ENCODE results near the gene SAMD1. TPM values are rescaled to one million over a fixed set of nuclear protein-coding genes. Genes with fewer than 3 reads are reported as not detected.

Gene SAMD1
- polyA plus RNA-seq, 2 of the 4 experiments (the other 2 are of a cell fraction) = 8.4 to 28.9 TPM

DNA sequence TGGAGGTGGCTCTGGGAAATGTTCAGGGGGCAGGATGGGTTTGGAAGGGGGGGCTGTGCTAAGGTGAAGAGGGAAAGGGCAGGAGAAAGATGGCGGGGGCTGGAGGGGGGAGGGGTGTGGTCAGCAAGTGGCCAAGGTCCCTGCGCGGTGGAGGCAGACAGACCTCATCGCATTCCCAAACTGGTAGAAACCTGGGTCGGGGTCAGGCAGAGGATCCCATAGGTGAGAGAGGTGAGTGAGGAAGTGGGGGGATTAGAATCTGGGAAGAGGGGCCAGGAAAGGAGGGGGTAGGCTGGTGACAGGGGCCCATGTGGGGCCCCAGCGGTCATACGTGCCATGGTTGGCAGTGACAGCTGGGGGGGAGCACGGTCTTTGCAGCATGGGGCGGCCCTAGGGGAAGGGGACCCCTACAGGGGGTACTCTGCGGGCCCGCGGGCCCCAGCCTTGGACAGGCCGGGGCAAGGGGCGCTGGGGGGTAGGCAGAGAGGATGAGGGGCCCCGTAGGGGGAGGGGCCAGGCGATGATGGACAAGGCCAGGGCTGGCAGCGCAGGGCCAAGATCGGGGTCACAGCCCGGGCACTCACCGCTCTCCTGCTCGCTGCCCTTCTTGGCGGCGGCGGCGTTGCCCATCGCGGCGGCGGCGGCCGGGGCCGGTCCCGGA is 26.5 kb upstream of the SAMD1 start:
- TF ChIP-seq FOSL2 (IDR thresholded peaks at IDR 0.05) (no peak), FOSL2 (CRISPR knock-in tag; IDR thresholded peaks at IDR 0.05) (no peak), JUN (IDR thresholded peaks at IDR 0.05) (no peak), JUNB (IDR thresholded peaks at IDR 0.05) (no peak), FOSB (CRISPR knock-in tag; IDR thresholded peaks at IDR 0.05) (no peak), GATA3 (IDR thresholded peaks at IDR 0.05; ENCODE audit: borderline replicate concordance) (no peak), EHF (CRISPR knock-in tag; IDR thresholded peaks at IDR 0.05) (no peak), RCOR1 (IDR thresholded peaks at IDR 0.05; ENCODE audit: low read depth, low read length) (no peak)
- TF ChIP-seq, protein P1, sequence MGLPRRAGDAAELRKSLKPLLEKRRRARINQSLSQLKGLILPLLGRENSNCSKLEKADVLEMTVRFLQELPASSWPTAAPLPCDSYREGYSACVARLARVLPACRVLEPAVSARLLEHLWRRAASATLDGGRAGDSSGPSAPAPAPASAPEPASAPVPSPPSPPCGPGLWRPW (IDR thresholded peaks at IDR 0.05) = no peak
- TF ChIP-seq, protein P2, sequence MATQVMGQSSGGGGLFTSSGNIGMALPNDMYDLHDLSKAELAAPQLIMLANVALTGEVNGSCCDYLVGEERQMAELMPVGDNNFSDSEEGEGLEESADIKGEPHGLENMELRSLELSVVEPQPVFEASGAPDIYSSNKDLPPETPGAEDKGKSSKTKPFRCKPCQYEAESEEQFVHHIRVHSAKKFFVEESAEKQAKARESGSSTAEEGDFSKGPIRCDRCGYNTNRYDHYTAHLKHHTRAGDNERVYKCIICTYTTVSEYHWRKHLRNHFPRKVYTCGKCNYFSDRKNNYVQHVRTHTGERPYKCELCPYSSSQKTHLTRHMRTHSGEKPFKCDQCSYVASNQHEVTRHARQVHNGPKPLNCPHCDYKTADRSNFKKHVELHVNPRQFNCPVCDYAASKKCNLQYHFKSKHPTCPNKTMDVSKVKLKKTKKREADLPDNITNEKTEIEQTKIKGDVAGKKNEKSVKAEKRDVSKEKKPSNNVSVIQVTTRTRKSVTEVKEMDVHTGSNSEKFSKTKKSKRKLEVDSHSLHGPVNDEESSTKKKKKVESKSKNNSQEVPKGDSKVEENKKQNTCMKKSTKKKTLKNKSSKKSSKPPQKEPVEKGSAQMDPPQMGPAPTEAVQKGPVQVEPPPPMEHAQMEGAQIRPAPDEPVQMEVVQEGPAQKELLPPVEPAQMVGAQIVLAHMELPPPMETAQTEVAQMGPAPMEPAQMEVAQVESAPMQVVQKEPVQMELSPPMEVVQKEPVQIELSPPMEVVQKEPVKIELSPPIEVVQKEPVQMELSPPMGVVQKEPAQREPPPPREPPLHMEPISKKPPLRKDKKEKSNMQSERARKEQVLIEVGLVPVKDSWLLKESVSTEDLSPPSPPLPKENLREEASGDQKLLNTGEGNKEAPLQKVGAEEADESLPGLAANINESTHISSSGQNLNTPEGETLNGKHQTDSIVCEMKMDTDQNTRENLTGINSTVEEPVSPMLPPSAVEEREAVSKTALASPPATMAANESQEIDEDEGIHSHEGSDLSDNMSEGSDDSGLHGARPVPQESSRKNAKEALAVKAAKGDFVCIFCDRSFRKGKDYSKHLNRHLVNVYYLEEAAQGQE (IDR thresholded peaks at IDR 0.05) = no peak
- CTCF ChIA-PET = interaction anchor here (1.0 to 4.2 kb wide), 3 partner anchors 19 to 22 kb away, joined by 4 to 25 read pairs (median 18); partner anchors contain the start of gene ASF1B
- WGBS (ENCODE audit: missing lambda C conversion rate) = 2% methylated on average over 6 of the region's 33 CpGs
- peak overlapping the region; percentile 75 for H3K4me3 ChIP-seq
- no peak for DNase-seq (ENCODE audit: low read depth in 1 of 2, low spot score in 1 of 2)
- H3K4me2 ChIP-seq = peak overlapping the region; percentile 96
- H3K27ac ChIP-seq = peak overlapping the region; percentile 74 to 91
- no peaks in the 10 kb centered on the region for H3K9me3 ChIP-seq
- peaks cover 31% of the 10 kb centered on the region for H3K4me1 ChIP-seq
- POLR2A ChIA-PET = interaction anchor here (1.3 kb wide), 1 partner anchor 20 kb away, joined by 8 read pairs; the partner anchor contains the start of gene ASF1B
- ATAC-seq = peak in 1 of 2 experiments; percentile 26; a peak in 3 of 6 replicates
- FAIRE-seq = no peak

DNA sequence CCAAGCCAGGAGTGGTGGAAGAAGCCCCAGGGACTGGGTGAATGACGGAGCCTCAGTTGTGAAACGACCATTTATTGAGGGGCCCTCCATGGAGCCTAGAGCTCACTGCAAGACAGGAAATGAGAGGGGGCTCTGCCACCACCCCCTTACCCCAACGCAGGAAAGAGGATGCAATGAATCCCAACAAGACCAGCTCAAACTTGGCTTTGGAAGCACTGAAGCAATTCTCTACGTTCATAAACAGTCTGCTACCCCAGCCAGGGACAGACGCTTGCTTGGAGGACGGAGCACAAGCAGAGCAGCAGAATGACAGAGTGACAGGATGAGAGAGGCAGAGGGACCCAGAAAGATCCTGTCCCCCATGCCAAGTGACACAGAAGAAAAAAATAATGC is 26.0 kb upstream of the SAMD1 start:
- H3K9me3 ChIP-seq = no peaks in the 10 kb centered on the region
- FAIRE-seq (no peak), DNase-seq (ENCODE audit: low read depth in 1 of 2, low spot score in 1 of 2) (no peak), ATAC-seq (no peak)
- H3K4me3 ChIP-seq = peak overlapping the region; percentile 75
- POLR2A ChIA-PET = no interaction called here
- H3K27ac ChIP-seq = peak overlapping the region in 1 of 2 experiments; percentile 91; a peak in 3 of 6 replicates
- H3K4me2 ChIP-seq = peak overlapping the region; percentile 96
- WGBS (ENCODE audit: missing lambda C conversion rate) = 45% methylated on average over 6 of the region's 6 CpGs
- CTCF ChIA-PET = interaction anchor here (0.7 to 4.2 kb wide), 3 partner anchors 20 to 243 kb away, joined by 3 to 25 read pairs (median 18); partner anchors contain the start of gene ASF1B
- H3K4me1 ChIP-seq = peaks cover 31% of the 10 kb centered on the region
- TF ChIP-seq BHLHE40 (IDR thresholded peaks at IDR 0.05; ENCODE audit: low read depth, low read length) = no peak
- no peak for TF ChIP-seq CBX8 (IDR thresholded peaks at IDR 0.05)
- TF ChIP-seq TP53 (CRISPR knock-in tag; IDR thresholded peaks at IDR 0.05) = no peak
- no peak for TF ChIP-seq JUNB (IDR thresholded peaks at IDR 0.05)

DNA sequence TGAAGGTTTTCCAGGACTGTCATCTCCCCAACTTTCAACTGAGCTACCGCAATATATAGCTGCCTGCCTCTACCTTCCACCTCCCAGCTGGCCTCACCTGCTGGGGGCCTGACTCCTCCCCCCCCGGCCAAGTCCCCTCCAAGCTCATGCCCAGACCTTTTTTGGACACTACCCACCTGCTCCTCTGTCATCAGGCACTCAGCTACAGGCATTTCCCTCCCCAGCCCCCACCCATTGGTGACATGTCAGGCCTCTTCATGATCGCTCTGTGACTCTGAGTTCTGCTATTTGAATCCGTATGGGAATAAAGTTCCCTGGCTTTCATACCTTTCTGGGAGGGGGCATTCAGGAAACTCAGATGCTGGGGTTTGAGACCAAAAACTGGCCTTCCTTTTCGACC is 25.2 kb upstream of the SAMD1 start:
- peak overlapping the region; percentile 96; the same call in 1 of the 3 replicates for H3K4me2 ChIP-seq
- no peaks in the 10 kb centered on the region for H3K9me3 ChIP-seq
- H3K27ac ChIP-seq = no peak overlapping the region
- no peak overlapping the region for H3K4me3 ChIP-seq
- no peak for FAIRE-seq
- H3K4me1 ChIP-seq = peaks cover 31% of the 10 kb centered on the region
- DNase-seq (ENCODE audit: low read depth in 1 of 2, low spot score in 1 of 2) = no peak
- ChIA-PET CTCF (interaction anchor here (0.7 to 4.2 kb wide), 7 partner anchors 14 to 243 kb away, joined by 3 to 25 read pairs (median 4); partner anchors contain the start of gene ASF1B), POLR2A (no interaction called here)
- TF ChIP-seq FOXS1 (CRISPR knock-in tag; IDR thresholded peaks at IDR 0.05) = no peak
- no peak for TF ChIP-seq TP53 (CRISPR knock-in tag; IDR thresholded peaks at IDR 0.05)
- no peak for TF ChIP-seq KDM5A (IDR thresholded peaks at IDR 0.05)
- TF ChIP-seq CBX2 (IDR thresholded peaks at IDR 0.05; ENCODE audit: borderline replicate concordance, low read depth) = no peak
- TF ChIP-seq, protein P3, sequence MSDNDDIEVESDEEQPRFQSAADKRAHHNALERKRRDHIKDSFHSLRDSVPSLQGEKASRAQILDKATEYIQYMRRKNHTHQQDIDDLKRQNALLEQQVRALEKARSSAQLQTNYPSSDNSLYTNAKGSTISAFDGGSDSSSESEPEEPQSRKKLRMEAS (IDR thresholded peaks at IDR 0.05) = no peak
- no peak for TF ChIP-seq RNF2 (IDR thresholded peaks at IDR 0.05; ENCODE audit: borderline replicate concordance, low read depth)
- WGBS (ENCODE audit: missing lambda C conversion rate) = 85% methylated on average over 4 of the region's 5 CpGs
- ATAC-seq = no peak
